GM19328 (cell line): Measurements from ENCODE around the gene TMEM234.

Experiments
- ATAC-seq: cut with Tn5 transposase; IDR thresholded peaks from one replicate; pipeline ENCODE4 v1.9.1; 2021; ENCODE audit warnings: mild to moderate bottlenecking, moderate library complexity; ENCODE audit not compliant: unreplicated experiment

TMEM234 gene

GRCh38 chr1:32201011-32201855, 20.9 kb downstream of the TMEM234 start:
- ATAC-seq, result no peak

- ATAC-seq, result no peak
These were observed 21.7 kb downstream of the TMEM234 start, which contains the start of gene CCDC28B for GRCh38 chr1:32200226-32201010. CCDC28B (plus strand) TSS chr1:32200595; CDS start chr1:32201936, 1,341 bp downstream.

GRCh38 chr1:32199717-32200072, 22.5 kb downstream of the TMEM234 start:
- no peak for ATAC-seq

GRCh38 chr1:32199043-32199716, 23.0 kb downstream of the TMEM234 start:
- no peak for ATAC-seq

GRCh38 chr1:32198237-32199042, 23.7 kb downstream of the TMEM234 start:
- no peak for ATAC-seq

- ATAC-seq, result no peak
These were observed 24.3 kb downstream of the TMEM234 start for GRCh38 chr1:32197837-32198236.

GRCh38 chr1:32197074-32197473, 25.1 kb downstream of the TMEM234 start:
- ATAC-seq, result no peak

- ATAC-seq, result no peak
These were observed 26.0 kb downstream of the TMEM234 start for GRCh38 chr1:32195972-32196823.

- ATAC-seq, result no peak
These were observed 26.6 kb downstream of the TMEM234 start for GRCh38 chr1:32195531-32195930.

- no peak for ATAC-seq
These were observed 27.2 kb downstream of the TMEM234 start for GRCh38 chr1:32194984-32195383.

- no peak for ATAC-seq
These were observed 29.8 kb downstream of the TMEM234 start for GRCh38 chr1:32192220-32192948.

- ATAC-seq, result no peak
These were observed 34.3 kb downstream of the TMEM234 start for GRCh38 chr1:32187850-32188249.

- ATAC-seq, result no peak
These were observed 35.7 kb downstream of the TMEM234 start for GRCh38 chr1:32186491-32186890.

GRCh38 chr1:32186077-32186476, 36.1 kb downstream of the TMEM234 start:
- ATAC-seq, result no peak

- ATAC-seq, result no peak
These were observed 37.5 kb downstream of the TMEM234 start for GRCh38 chr1:32184650-32185049.

- no peak for ATAC-seq
These were observed 40.1 kb downstream of the TMEM234 start for GRCh38 chr1:32182060-32182459.

- ATAC-seq, result no peak
These were observed 40.6 kb downstream of the TMEM234 start for GRCh38 chr1:32181563-32181962.

- ATAC-seq, result no peak
These were observed 41.1 kb downstream of the TMEM234 start for GRCh38 chr1:32181065-32181464.
